ENCODE results near the gene PRIMPOL.
"Not testable (repeated sequence)": the region's sequence is repeated elsewhere in the genome, so short reads cannot be mapped to it uniquely, and the experiment has no call there.

PRIMPOL gene, protein sequence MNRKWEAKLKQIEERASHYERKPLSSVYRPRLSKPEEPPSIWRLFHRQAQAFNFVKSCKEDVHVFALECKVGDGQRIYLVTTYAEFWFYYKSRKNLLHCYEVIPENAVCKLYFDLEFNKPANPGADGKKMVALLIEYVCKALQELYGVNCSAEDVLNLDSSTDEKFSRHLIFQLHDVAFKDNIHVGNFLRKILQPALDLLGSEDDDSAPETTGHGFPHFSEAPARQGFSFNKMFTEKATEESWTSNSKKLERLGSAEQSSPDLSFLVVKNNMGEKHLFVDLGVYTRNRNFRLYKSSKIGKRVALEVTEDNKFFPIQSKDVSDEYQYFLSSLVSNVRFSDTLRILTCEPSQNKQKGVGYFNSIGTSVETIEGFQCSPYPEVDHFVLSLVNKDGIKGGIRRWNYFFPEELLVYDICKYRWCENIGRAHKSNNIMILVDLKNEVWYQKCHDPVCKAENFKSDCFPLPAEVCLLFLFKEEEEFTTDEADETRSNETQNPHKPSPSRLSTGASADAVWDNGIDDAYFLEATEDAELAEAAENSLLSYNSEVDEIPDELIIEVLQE

DNA sequence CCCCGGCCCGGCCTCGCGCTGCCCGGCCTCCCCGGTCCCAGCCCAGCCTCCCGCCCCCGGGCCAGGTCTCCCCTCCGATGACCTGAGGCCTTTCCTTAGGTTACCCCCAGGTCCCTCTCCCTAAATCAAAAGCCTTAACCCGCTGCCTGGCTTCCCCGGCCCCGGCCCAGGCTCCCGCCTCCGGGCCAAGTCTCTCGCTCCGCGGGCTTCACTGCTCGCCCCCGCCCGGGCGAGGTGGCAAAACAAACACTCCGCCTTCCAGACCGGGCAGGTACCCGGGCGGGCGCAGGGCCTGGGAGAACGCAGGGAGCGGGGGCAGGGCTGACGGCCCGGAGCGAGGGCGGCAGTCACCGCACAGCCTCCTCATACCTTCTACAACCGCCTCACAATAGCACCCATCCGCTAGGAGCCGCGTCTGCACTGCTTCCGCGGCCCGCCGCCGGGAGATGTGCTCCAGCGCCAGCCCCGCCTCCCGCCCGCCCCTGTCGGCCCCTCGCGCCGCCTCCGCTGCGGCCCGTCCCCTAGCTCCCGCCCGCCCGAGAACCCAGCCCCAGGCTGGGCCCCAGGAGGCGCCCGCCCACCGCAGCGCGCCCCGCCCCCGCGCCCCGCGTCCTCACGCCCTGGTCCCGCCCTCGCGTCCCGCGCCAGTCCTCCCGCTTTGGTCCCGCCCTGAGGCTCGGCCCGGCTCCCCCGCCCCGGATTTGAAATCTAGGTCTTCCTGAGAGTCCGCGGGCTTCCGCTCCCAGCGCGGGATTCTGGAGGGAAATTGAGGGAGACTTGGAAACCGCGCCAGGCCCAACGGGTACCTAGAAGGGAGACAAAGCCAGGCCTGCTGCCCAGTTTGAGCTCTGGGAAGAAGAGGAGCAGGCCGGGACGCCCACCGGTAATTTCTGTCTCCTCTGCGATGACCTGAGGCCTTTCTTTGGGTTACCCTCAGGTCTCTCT lies at the start of gene PRIMPOL, which contains the start of gene CASP3:
Gene PRIMPOL, plus strand, starts transcription at position 713 of the 945 bp plus-strand sequence. CDS start 7,403 bp downstream, outside the sequence.
Gene CASP3, minus strand, starts transcription at position 422 of the 945 bp plus-strand sequence. CDS start 10,994 bp downstream, outside the sequence.
- H3K9me3 ChIP-seq (ENCODE audit: severe bottlenecking): no peaks in the 10 kb centered on the region
- DNase-seq (ENCODE audit: low spot score): peak; percentile 89
- TF ChIP-seq, protein P1, sequence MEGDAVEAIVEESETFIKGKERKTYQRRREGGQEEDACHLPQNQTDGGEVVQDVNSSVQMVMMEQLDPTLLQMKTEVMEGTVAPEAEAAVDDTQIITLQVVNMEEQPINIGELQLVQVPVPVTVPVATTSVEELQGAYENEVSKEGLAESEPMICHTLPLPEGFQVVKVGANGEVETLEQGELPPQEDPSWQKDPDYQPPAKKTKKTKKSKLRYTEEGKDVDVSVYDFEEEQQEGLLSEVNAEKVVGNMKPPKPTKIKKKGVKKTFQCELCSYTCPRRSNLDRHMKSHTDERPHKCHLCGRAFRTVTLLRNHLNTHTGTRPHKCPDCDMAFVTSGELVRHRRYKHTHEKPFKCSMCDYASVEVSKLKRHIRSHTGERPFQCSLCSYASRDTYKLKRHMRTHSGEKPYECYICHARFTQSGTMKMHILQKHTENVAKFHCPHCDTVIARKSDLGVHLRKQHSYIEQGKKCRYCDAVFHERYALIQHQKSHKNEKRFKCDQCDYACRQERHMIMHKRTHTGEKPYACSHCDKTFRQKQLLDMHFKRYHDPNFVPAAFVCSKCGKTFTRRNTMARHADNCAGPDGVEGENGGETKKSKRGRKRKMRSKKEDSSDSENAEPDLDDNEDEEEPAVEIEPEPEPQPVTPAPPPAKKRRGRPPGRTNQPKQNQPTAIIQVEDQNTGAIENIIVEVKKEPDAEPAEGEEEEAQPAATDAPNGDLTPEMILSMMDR (IDR thresholded peaks at IDR 0.05; ENCODE audit: poor library complexity, severe bottlenecking): peak; percentile 26

DNA sequence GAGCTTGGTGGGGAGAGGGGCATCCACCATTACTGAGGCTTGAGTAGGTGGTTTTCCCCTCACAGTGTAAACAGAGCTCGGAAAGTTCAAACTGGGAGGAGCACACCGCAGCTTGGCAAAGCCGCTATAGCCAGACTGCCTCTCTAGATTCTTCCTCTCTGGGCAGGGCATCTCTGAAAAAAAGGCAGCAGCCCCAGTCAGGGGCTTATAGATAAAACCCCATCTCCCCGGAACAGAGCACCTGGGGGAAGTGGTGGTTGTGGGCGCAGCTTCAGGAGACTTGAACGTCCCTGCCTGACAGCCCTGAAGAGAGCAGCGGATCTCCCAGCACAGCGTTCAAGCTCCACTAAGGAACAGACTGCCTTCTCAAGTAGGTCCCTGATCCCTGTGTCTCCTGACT lies 48.6 kb upstream of the PRIMPOL start:
- not testable (repeated sequence) for H3K27ac ChIP-seq (ENCODE audit: poor library complexity, severe bottlenecking); H3K27me3 ChIP-seq (ENCODE audit: insufficient read depth, poor library complexity, severe bottlenecking); H3K4me1 ChIP-seq (ENCODE audit: insufficient read depth, poor library complexity, severe bottlenecking); H3K36me3 ChIP-seq (ENCODE audit: low read depth); ATAC-seq (ENCODE audit: low read depth); DNase-seq (ENCODE audit: low spot score); H3K9me3 ChIP-seq (ENCODE audit: severe bottlenecking); H3K4me3 ChIP-seq (ENCODE audit: severe bottlenecking)

More for the DNA sequence above, at the start of gene PRIMPOL, which contains the start of gene CASP3:
- peak; percentile 83 for ATAC-seq (ENCODE audit: low read depth)
- H3K36me3 ChIP-seq (ENCODE audit: low read depth): peaks cover 19% of the 10 kb centered on the region
- H3K4me1 ChIP-seq (ENCODE audit: insufficient read depth, poor library complexity, severe bottlenecking): peaks cover 13% of the 10 kb centered on the region
- H3K27me3 ChIP-seq (ENCODE audit: insufficient read depth, poor library complexity, severe bottlenecking): no peaks in the 10 kb centered on the region
- peak within 1 kb of the TSS; percentile 70 for H3K27ac ChIP-seq (ENCODE audit: poor library complexity, severe bottlenecking)
- H3K4me3 ChIP-seq (ENCODE audit: severe bottlenecking): peak within 1 kb of the TSS; percentile 96

DNA sequence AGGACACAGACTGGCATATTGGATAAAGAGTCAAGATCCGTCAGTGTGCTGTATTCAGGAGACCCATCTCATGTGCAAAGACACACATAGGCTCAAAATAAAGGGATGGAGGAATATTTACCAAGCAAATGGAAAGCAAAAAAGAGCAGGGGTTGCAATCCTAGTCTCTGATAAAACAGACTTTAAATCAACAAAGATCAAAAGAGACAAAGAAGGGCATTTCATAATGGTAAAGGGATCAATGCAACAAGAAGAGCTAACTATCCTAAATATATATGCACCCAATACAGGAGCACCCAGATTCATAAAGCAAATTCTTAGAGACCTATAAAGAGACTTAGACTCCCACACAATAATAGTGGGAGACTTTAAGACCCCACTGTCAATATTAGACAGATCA lies 46.7 kb upstream of the PRIMPOL start:
- H3K36me3 ChIP-seq (ENCODE audit: low read depth); H3K27me3 ChIP-seq (ENCODE audit: insufficient read depth, poor library complexity, severe bottlenecking); DNase-seq (ENCODE audit: low spot score); H3K9me3 ChIP-seq (ENCODE audit: severe bottlenecking); H3K4me1 ChIP-seq (ENCODE audit: insufficient read depth, poor library complexity, severe bottlenecking); H3K4me3 ChIP-seq (ENCODE audit: severe bottlenecking); H3K27ac ChIP-seq (ENCODE audit: poor library complexity, severe bottlenecking); ATAC-seq (ENCODE audit: low read depth): not testable (repeated sequence)

DNA sequence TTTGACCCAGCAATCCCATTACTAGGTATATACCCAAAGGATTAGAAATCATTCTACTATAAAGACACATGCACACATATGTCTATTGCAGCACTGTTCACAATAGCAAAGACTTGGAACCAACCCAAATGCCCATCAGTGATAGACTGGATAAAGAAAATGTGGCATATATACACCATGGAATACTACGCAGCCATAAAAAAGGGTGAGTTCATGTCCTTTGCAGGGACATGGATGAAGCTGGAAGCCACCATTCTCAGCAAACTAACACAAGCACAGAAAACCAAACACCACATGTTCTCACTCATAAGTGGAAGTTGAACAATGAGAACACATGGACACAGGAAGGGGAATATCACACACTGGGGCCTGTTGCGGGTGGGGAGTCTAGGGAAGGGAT lies 42.1 kb upstream of the PRIMPOL start:
- not testable (repeated sequence) for H3K4me1 ChIP-seq (ENCODE audit: insufficient read depth, poor library complexity, severe bottlenecking); H3K36me3 ChIP-seq (ENCODE audit: low read depth); DNase-seq (ENCODE audit: low spot score); H3K27me3 ChIP-seq (ENCODE audit: insufficient read depth, poor library complexity, severe bottlenecking); H3K9me3 ChIP-seq (ENCODE audit: severe bottlenecking); H3K4me3 ChIP-seq (ENCODE audit: severe bottlenecking); H3K27ac ChIP-seq (ENCODE audit: poor library complexity, severe bottlenecking); ATAC-seq (ENCODE audit: low read depth)

DNA sequence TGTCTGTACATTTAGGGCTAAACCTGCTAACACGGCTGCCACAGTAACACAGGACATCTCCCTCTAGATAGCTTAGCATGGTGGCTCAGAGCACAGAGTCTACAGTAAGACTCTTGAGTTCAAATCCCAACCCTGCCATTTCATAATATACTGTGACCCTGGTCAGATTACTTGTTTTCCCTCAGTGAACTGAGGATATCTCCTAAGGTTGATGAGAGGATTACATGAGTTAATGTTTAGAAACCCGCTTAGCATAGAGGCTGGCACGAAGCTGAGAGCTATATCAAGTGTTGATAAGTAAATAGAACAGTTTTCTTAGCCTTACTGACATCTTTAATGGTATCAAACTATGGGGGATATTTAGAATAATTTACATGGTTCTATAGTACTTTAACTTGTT lies 37.5 kb upstream of the PRIMPOL start:
- no peaks in the 10 kb centered on the region for H3K4me1 ChIP-seq (ENCODE audit: insufficient read depth, poor library complexity, severe bottlenecking)
- no peak overlapping the region for H3K27ac ChIP-seq (ENCODE audit: poor library complexity, severe bottlenecking)
- H3K36me3 ChIP-seq (ENCODE audit: low read depth): no peaks in the 10 kb centered on the region
- H3K4me3 ChIP-seq (ENCODE audit: severe bottlenecking): no peak overlapping the region
- H3K9me3 ChIP-seq (ENCODE audit: severe bottlenecking): no peaks in the 10 kb centered on the region
- TF ChIP-seq, protein P1 (IDR thresholded peaks at IDR 0.05; ENCODE audit: poor library complexity, severe bottlenecking): no peak
- no peak for DNase-seq (ENCODE audit: low spot score)
- ATAC-seq (ENCODE audit: low read depth): no peak
- no peaks in the 10 kb centered on the region for H3K27me3 ChIP-seq (ENCODE audit: insufficient read depth, poor library complexity, severe bottlenecking)

DNA sequence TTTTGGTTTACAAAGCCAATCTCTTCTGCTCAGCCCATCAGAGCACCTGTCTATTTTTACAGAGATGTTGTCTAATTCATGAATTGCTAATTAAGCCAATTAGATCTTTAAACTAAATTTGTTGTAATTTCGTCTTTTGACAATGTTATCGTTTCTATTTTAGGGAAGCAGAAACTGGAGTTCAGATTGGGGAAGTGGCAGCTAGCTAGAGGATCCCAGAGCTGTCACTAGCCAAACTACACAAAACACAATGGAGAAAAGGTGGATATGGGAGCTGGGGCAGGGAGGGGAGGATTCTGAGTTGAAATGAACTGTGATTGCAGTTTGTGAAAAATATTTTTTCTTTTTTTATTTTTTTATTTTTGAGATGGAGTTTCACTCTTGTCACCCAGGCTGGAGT lies 36.1 kb upstream of the PRIMPOL start:
- Histone ChIP-seq H3K9me3 (ENCODE audit: severe bottlenecking) (no peaks in the 10 kb centered on the region), H3K4me3 (ENCODE audit: severe bottlenecking) (no peak overlapping the region), H3K27ac (ENCODE audit: poor library complexity, severe bottlenecking) (no peak overlapping the region), H3K4me1 (ENCODE audit: insufficient read depth, poor library complexity, severe bottlenecking) (no peaks in the 10 kb centered on the region), H3K36me3 (ENCODE audit: low read depth) (no peaks in the 10 kb centered on the region), H3K27me3 (ENCODE audit: insufficient read depth, poor library complexity, severe bottlenecking) (no peaks in the 10 kb centered on the region)
- ATAC-seq (ENCODE audit: low read depth): no peak
- TF ChIP-seq, protein P1 (IDR thresholded peaks at IDR 0.05; ENCODE audit: poor library complexity, severe bottlenecking): no peak
- no peak for DNase-seq (ENCODE audit: low spot score)

Measured in RWPE2 (cell line).